T-cell (primary cell): ENCODE results near the gene PPM1K. TPM values are rescaled to one million over a fixed set of nuclear protein-coding genes. Genes with fewer than 3 reads are reported as not detected.

Experiments
- ATAC-seq, 4 experiments: fragments of 200-7000 bp in 3 of 4; fragments of 150-1000 bp in 1 of 4; cut with Tn5 transposase; replicated peaks in 1 of 4; 1 replicate in 3 of 4; 2 replicates in 1 of 4; pipeline ENCODE4 v1.10.0; 2021; ENCODE audit warnings: moderate library complexity in 3 of 4, mild to moderate bottlenecking in 2 of 4, moderate number of reproducible peaks in 1 of 4
- CTCF ChIA-PET, 2 donors: fragments of 300-600 bp; sonication (Branson Sonifier 250); formaldehyde crosslinking; loops; one replicate each; lab custom pipeline; 2022; ENCODE audit warnings: antibody characterized with exemption in 2 of 2; lab: Charles Lee
- POLR2A ChIA-PET, 2 donors: fragments of 300-600 bp; sonication (Branson Sonifier 250); formaldehyde crosslinking; loops; one replicate each; lab custom pipeline; 2022; ENCODE audit warnings: antibody characterized with exemption in 2 of 2; lab: Charles Lee
- DNase-seq, 35 experiments: peaks; one replicate each; pipeline versions ENCODE4 v3.0.0 to v3.0.0-alpha.2; 2013 to 2023
- H3K27ac ChIP-seq: one replicate; pipeline ENCODE4 v1.5.1; 2013; ENCODE audit warnings: low read length
- H3K27me3 ChIP-seq, 2 experiments: replicated peaks in 1 of 2; 1 replicate in 1 of 2; 2 replicates in 1 of 2; pipeline versions ENCODE4 v1.6.1 to v1.7.0; 2013; ENCODE audit warnings: low read length in 1 of 2, mixed read lengths in 1 of 2; ENCODE audit not compliant: control insufficient read depth in 2 of 2, insufficient read depth in 2 of 2; ENCODE audit errors: extremely low read depth in 1 of 2
- H3K36me3 ChIP-seq, 2 donors: 1 replicate in 1 of 2; 2 replicates in 1 of 2; pipeline versions ENCODE4 v1.6.1 to v1.7.0; 2013; ENCODE audit warnings: low read length in 1 of 2; ENCODE audit not compliant: control insufficient read depth in 2 of 2, insufficient read depth in 1 of 2; ENCODE audit errors: extremely low read depth in 1 of 2
- H3K4me1 ChIP-seq, 2 experiments: 1 replicate in 1 of 2; 2 replicates in 1 of 2; pipeline versions ENCODE4 v1.6.1 to v1.7.0; 2013; ENCODE audit warnings: low read length in 2 of 2, mixed read lengths in 1 of 2; ENCODE audit not compliant: insufficient read depth in 2 of 2, control insufficient read depth in 1 of 2; ENCODE audit errors: extremely low read depth in 1 of 2
- H3K4me3 ChIP-seq, 2 donors: 1 replicate in 1 of 2; 2 replicates in 1 of 2; pipeline versions ENCODE4 v1.5.1 to v1.7.0; 2013; ENCODE audit warnings: mild to moderate bottlenecking in 2 of 2, low read length in 1 of 2, moderate library complexity in 1 of 2; ENCODE audit not compliant: control insufficient read depth in 1 of 2; ENCODE audit errors: extremely low read depth in 1 of 2
- H3K9me3 ChIP-seq: 2 replicates; pipeline ENCODE4 v1.7.0; 2013
- H3K27ac Mint-ChIP-seq, 2 donors: one replicate each; pipeline ENCODE4 v1.8.0; 2020 to 2021; ENCODE audit warnings: mild to moderate bottlenecking in 2 of 2, mixed read lengths in 2 of 2
- H3K27me3 Mint-ChIP-seq, 2 donors: one replicate each; pipeline ENCODE4 v1.8.0; 2021 to 2022; ENCODE audit warnings: mixed read lengths in 2 of 2
- H3K36me3 Mint-ChIP-seq: one replicate; pipeline ENCODE4 v1.8.0; 2021; ENCODE audit warnings: mixed read lengths
- H3K4me1 Mint-ChIP-seq, 3 donors: one replicate each; pipeline ENCODE4 v1.8.0; 2020 to 2022; ENCODE audit warnings: mixed read lengths in 3 of 3, mild to moderate bottlenecking in 1 of 3
- H3K4me3 Mint-ChIP-seq, 3 donors: one replicate each; pipeline ENCODE4 v1.8.0; 2020 to 2022; ENCODE audit warnings: mild to moderate bottlenecking in 3 of 3, mixed read lengths in 3 of 3, moderate library complexity in 3 of 3
- H3K9me3 Mint-ChIP-seq, 3 donors: one replicate each; pipeline ENCODE4 v1.8.0; 2020 to 2022; ENCODE audit warnings: mixed read lengths in 3 of 3
- WGBS: methylation state at CpG from one replicate; pipeline ENCODE4 v1.1.5; 2013; ENCODE audit warnings: missing lambda C conversion rate; ENCODE audit not compliant: insufficient coverage; 5-methylcytosine and 5-hydroxymethylcytosine counted together
- total RNA-seq, 35 experiments: library from RNA in 6 of 35; stranded (reverse) in 6 of 35; fragments of 120-200 nt in 1 of 35; gene quantifications; one replicate each; pipeline versions ENCODE4 v1.2.1 to v1.2.4 and lab custom pipeline; 2013 to 2026

PPM1K gene
- total RNA-seq, 5 donors from 2014 or later (not counting 1 experiment from before 2014, with no cell fraction given) = 74.2 to 91.1 (median 84.8) TPM

GRCh38 chr4:88283661-88284438 lies 511 bp downstream of the PPM1K start:
- H3K36me3 ChIP-seq = no peaks in the 10 kb centered on the region
- H3K27me3 ChIP-seq = no peaks in the 10 kb centered on the region
- ChIA-PET POLR2A (interaction anchor here (0.6 to 2.3 kb wide), 26 partner anchors 8 to 1339 kb away, joined by 3 to 25 read pairs (median 4); partner anchors contain the start of genes HERC3 (in 1 of the 2), HERC5 (in 1 of the 2) and HERC6 (in 1 of the 2)), CTCF (interaction anchor here in 1 of 2 donors (0.6 to 4.4 kb wide), 11 partner anchors 8 to 889 kb away, joined by 3 to 19 read pairs (median 5); partner anchors contain the start of genes HERC5 and HERC6)
- 0% methylated on average over 64 of the region's 66 CpGs for WGBS
- peak overlapping the region; percentile 75 to 85 for H3K4me3 ChIP-seq
- peaks cover 50 to 59% (median 58%) of the 10 kb centered on the region in 3 donors for H3K4me1 Mint-ChIP-seq
- peak; percentile 42 to 83 (median 70) for DNase-seq
- no peaks in the 10 kb centered on the region for H3K27me3 Mint-ChIP-seq
- peak overlapping the region; percentile 91 for H3K27ac ChIP-seq
- H3K9me3 ChIP-seq = no peaks in the 10 kb centered on the region
- H3K9me3 Mint-ChIP-seq = no peaks in the 10 kb centered on the region
- H3K27ac Mint-ChIP-seq = peak overlapping the region; percentile 98 to 99
- H3K4me3 Mint-ChIP-seq = peak overlapping the region; percentile 97 to 99 (median 99)
- peak; percentile 48 to 52 (median 50) for ATAC-seq
- peaks cover 21 to 24% of the 10 kb centered on the region in 2 experiments for H3K4me1 ChIP-seq
- no peaks in the 10 kb centered on the region for H3K36me3 Mint-ChIP-seq

DNA sequence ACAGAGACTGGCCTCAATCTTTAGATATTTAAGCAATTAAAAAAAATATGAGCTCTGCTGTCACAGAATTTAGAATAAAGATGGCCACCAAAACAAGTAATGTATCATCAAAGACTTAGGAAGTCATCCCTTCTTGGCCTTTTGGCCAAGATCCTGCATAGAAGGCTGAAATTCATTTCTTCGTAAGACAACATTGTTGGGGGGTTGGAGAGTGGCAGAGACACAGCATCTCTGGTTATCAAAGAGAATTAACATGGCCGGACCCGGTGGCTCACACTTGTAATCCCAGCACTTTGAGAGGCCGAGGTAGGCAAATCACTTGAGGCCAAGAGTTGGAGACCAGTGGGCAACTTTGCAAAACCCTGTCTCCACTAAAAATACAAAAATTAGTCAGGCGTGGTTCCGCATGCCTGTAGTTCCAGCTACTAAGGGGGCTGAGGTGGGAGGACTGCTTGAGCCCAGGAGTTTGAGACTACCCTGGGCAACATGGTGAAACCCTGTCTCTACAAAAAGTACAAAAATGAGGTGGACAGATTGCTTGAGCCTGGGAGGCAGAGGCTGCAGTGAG lies 4.0 kb downstream of the PPM1K start:
- Mint-ChIP-seq H3K4me1 (peaks cover 75 to 80% (median 79%) of the 10 kb centered on the region in 3 donors), H3K27ac (peak overlapping the region; percentile 67 to 69), H3K4me3 (peak overlapping the region in 2 of 3 donors; percentile 47 to 64), H3K9me3 (no peaks in the 10 kb centered on the region), H3K27me3 (no peaks in the 10 kb centered on the region), H3K36me3 (peaks cover 21% of the 10 kb centered on the region)
- 100% methylated on average over 2 of the region's 6 CpGs for WGBS
- H3K4me1 ChIP-seq = peaks cover 17 to 28% of the 10 kb centered on the region in 2 experiments
- peaks cover 8 to 24% of the 10 kb centered on the region in 2 donors for H3K36me3 ChIP-seq
- ChIA-PET CTCF (interaction anchor here in 1 of 2 donors (0.6 to 1.5 kb wide), 4 partner anchors 17 to 334 kb away, joined by 3 to 9 read pairs (median 3); no protein-coding TSS in a partner anchor), POLR2A (interaction anchor here in 1 of 2 donors (1.1 kb wide), 1 partner anchor 11 kb away, joined by 3 read pairs; no protein-coding TSS in a partner anchor)
- H3K27me3 ChIP-seq = no peaks in the 10 kb centered on the region
- ATAC-seq = no peak
- H3K27ac ChIP-seq = no peak overlapping the region
- no peaks in the 10 kb centered on the region for H3K9me3 ChIP-seq
- H3K4me3 ChIP-seq = no peak overlapping the region
- no peak for DNase-seq

DNA sequence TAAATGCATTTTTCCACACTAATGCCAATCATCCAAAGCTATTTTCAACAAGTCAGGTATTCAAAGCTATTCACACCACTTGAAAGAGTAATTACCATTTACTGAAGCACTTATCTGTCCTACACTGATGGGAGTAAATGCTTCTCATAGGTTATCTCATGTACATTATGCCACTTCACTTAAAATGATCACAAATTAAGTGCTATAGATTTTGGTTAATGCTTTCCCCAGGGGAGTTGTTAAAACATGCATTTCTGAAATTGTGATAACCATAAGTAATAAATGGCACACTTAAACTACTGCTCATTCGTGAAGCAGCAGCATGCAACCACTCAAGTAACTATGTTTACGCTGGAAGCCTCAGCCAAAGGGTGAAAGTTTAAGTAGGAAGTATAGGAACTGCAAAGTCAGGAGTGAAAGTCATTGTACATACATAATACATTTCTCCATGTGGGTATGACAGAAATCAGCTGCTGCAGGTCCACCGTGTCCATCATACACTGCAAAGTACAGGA lies 6.6 kb downstream of the PPM1K start:
- peaks cover 13 to 19% of the 10 kb centered on the region in 2 experiments for H3K4me1 ChIP-seq
- 100% methylated on average over 1 of the region's 3 CpGs for WGBS
- peaks cover 13 to 32% of the 10 kb centered on the region in 2 donors for H3K36me3 ChIP-seq
- Mint-ChIP-seq H3K36me3 (peaks cover 28% of the 10 kb centered on the region), H3K27me3 (no peaks in the 10 kb centered on the region), H3K9me3 (no peaks in the 10 kb centered on the region), H3K27ac (no peak overlapping the region), H3K4me1 (peaks cover 72 to 76% (median 74%) of the 10 kb centered on the region in 3 donors), H3K4me3 (peak overlapping the region in 1 of 3 donors; percentile 29)
- no peaks in the 10 kb centered on the region for H3K9me3 ChIP-seq
- no peak for DNase-seq
- no peak for ATAC-seq
- ChIA-PET POLR2A (interaction anchor here in 1 of 2 donors (0.7 to 0.9 kb wide), 2 partner anchors 13 to 308 kb away, joined by 3 read pairs; no protein-coding TSS in a partner anchor), CTCF (interaction anchor here in 1 of 2 donors (0.5 kb wide), 1 partner anchor 924 kb away, joined by 3 read pairs; no protein-coding TSS in a partner anchor)
- no peaks in the 10 kb centered on the region for H3K27me3 ChIP-seq
- no peak overlapping the region for H3K4me3 ChIP-seq
- H3K27ac ChIP-seq = no peak overlapping the region

- WGBS = 100% methylated on average over 2 of the region's 8 CpGs
- peaks cover 8 to 18% of the 10 kb centered on the region in 2 experiments for H3K4me1 ChIP-seq
- peaks cover 13 to 34% of the 10 kb centered on the region in 2 donors for H3K36me3 ChIP-seq
- no peaks in the 10 kb centered on the region for H3K9me3 ChIP-seq
- H3K27ac Mint-ChIP-seq = peak overlapping the region in 1 of 2 donors; percentile 45
- POLR2A ChIA-PET = interaction anchor here in 1 of 2 donors (0.7 kb wide), 1 partner anchor 309 kb away, joined by 3 read pairs; no protein-coding TSS in a partner anchor
- H3K27me3 ChIP-seq = no peaks in the 10 kb centered on the region
- no peaks in the 10 kb centered on the region for H3K9me3 Mint-ChIP-seq
- no peaks in the 10 kb centered on the region for H3K27me3 Mint-ChIP-seq
- no peak overlapping the region for H3K4me3 ChIP-seq
- H3K27ac ChIP-seq = no peak overlapping the region
- peaks cover 66 to 70% (median 69%) of the 10 kb centered on the region in 3 donors for H3K4me1 Mint-ChIP-seq
- DNase-seq = no peak
- peaks cover 28% of the 10 kb centered on the region for H3K36me3 Mint-ChIP-seq
- no peak for ATAC-seq
- CTCF ChIA-PET = interaction anchor here in 1 of 2 donors (0.5 to 0.7 kb wide), 2 partner anchors 191 to 923 kb away, joined by 3 read pairs; no protein-coding TSS in a partner anchor
- peak overlapping the region in 1 of 3 donors; percentile 29 for H3K4me3 Mint-ChIP-seq
Measured at GRCh38 chr4:88276952-88277710, 7.2 kb downstream of the PPM1K start.

GRCh38 chr4:88275949-88276515 lies 8.3 kb downstream of the PPM1K start:
- CTCF ChIA-PET = interaction anchor here in 1 of 2 donors (0.8 to 1.2 kb wide), 2 partner anchors 8 to 58 kb away, joined by 3 read pairs; partner anchors contain the start of gene PPM1K
- H3K27ac ChIP-seq = no peak overlapping the region

More at GRCh38 chr4:88275949-88276515, 8.3 kb downstream of the PPM1K start:
- H3K4me3 Mint-ChIP-seq = no peak overlapping the region
- no peak overlapping the region for H3K27ac Mint-ChIP-seq
- no peaks in the 10 kb centered on the region for H3K27me3 Mint-ChIP-seq
- H3K36me3 Mint-ChIP-seq = peaks cover 32% of the 10 kb centered on the region
- no peaks in the 10 kb centered on the region for H3K9me3 Mint-ChIP-seq
- Histone ChIP-seq H3K36me3 (peaks cover 15 to 42% of the 10 kb centered on the region in 2 donors), H3K4me1 (peaks cover 0 to 13% of the 10 kb centered on the region in 2 experiments), H3K4me3 (no peak overlapping the region), H3K9me3 (no peaks in the 10 kb centered on the region), H3K27me3 (no peaks in the 10 kb centered on the region)
- POLR2A ChIA-PET = interaction anchor here (0.6 to 1.0 kb wide), 3 partner anchors 8 to 827 kb away, joined by 7 to 8 read pairs (median 8); partner anchors contain the start of gene PPM1K (in 2 of the 2)
- peaks cover 55 to 64% (median 59%) of the 10 kb centered on the region in 3 donors for H3K4me1 Mint-ChIP-seq
- no peak for ATAC-seq
- DNase-seq = no peak
- no CpG with 5 or more reads among the region's 4 CpGs for WGBS
